H1 (cell line): Measurements from ENCODE around the gene TXNDC2.

Experiments
- BRCA1 ChIP-seq: IDR thresholded peaks from 2 replicates; pipeline ENCODE4 v1.6.1; 2012; ENCODE audit warnings: low read depth, low read length, improper control_type of control experiment
- CTCF ChIP-seq, 3 experiments: IDR thresholded peaks; 1 replicate in 2 of 3; 2 replicates in 1 of 3; pipeline versions ENCODE4 v1.5.1 to v1.6.1; 2011; ENCODE audit warnings: low read length in 3 of 3, mild to moderate bottlenecking in 3 of 3, inconsistent platforms in 2 of 3, low read depth in 1 of 3, moderate library complexity in 1 of 3; ENCODE audit not compliant: insufficient read depth in 1 of 3; ENCODE audit errors: control extremely low read depth in 1 of 3
- EP300 ChIP-seq, 2 experiments: IDR thresholded peaks; 1 replicate in 1 of 2; 2 replicates in 1 of 2; pipeline ENCODE4 v1.6.1; 2011 to 2012; ENCODE audit warnings: low read depth in 2 of 2, low read length in 2 of 2, mild to moderate bottlenecking in 2 of 2, borderline replicate concordance in 1 of 2, inconsistent platforms in 1 of 2, moderate library complexity in 1 of 2
- EZH2 ChIP-seq: fragments of 200-600 bp; sonication (generic); IDR thresholded peaks from 2 replicates; pipeline ENCODE4 v1.7.1; 2012; ENCODE audit warnings: low read depth, mild to moderate bottlenecking, moderate library complexity, low read length, inconsistent platforms; ENCODE audit not compliant: severe bottlenecking
- JUND ChIP-seq: IDR thresholded peaks from 2 replicates; pipeline ENCODE4 v1.6.1; 2011; ENCODE audit warnings: mild to moderate bottlenecking, improper control_type of control experiment, low read length
- NANOG ChIP-seq: IDR thresholded peaks from 2 replicates; pipeline ENCODE4 v1.6.1; 2011; ENCODE audit warnings: low read length, low read depth, mild to moderate bottlenecking, inconsistent platforms; ENCODE audit not compliant: insufficient read depth, poor library complexity, severe bottlenecking
- TAF1 ChIP-seq: IDR thresholded peaks from 2 replicates; pipeline ENCODE4 v1.6.1; 2011; ENCODE audit warnings: mild to moderate bottlenecking, low read depth, low read length
- USF2 ChIP-seq: IDR thresholded peaks from 2 replicates; pipeline ENCODE4 v1.6.1; 2011; ENCODE audit warnings: low read length, improper control_type of control experiment

- TF ChIP-seq BRCA1, result no peak
- TF ChIP-seq CTCF (IDR thresholded peaks at IDR 0.05; ENCODE audit: control extremely low read depth in 1 of 3, insufficient read depth in 1 of 3, low read depth in 1 of 3, low read length in 3 of 3), result no peak
- no peak for TF ChIP-seq EZH2
- TF ChIP-seq EP300 (IDR thresholded peaks at IDR 0.05; ENCODE audit: borderline replicate concordance in 1 of 2, low read depth in 2 of 2, low read length in 2 of 2), result no peak
- TF ChIP-seq USF2, result no peak
- no peak for TF ChIP-seq JUND
- no peak for TF ChIP-seq TAF1
- TF ChIP-seq NANOG, result no peak
Observed at GRCh38 chr18:9877655-9878014, 8.1 kb upstream of the TXNDC2 start.
